GM12892 (cell line): Measurements from ENCODE around the gene MEI1.
"Not testable (repeated sequence)": the region's sequence is repeated elsewhere in the genome, so short reads cannot be mapped to it uniquely, and the experiment has no call there.

Source experiments
- DNase-seq: peaks from one replicate; pipeline ENCODE4 v3.0.0; 2011; ENCODE audit not compliant: insufficient read length
- FAIRE-seq: peaks from 2 replicates; lab custom pipeline; 2011; peaks lifted over from hg19 to GRCh38; lab: Jason Lieb, UNC
- POLR2A ChIP-seq: IDR thresholded peaks from 2 replicates; pipeline ENCODE4 v1.6.1; 2011; ENCODE audit warnings: low read depth, low read length, control low read depth
- POLR2AphosphoS5 ChIP-seq: IDR thresholded peaks from 2 replicates; pipeline ENCODE4 v1.6.1; 2011; ENCODE audit warnings: low read depth, low read length, control low read depth
- TAF1 ChIP-seq: IDR thresholded peaks from 2 replicates; pipeline ENCODE4 v1.6.1; 2011; ENCODE audit warnings: low read depth, mild to moderate bottlenecking, control low read depth, low read length, borderline replicate concordance

The MEI1 gene

GRCh38 chr22:41664490-41664889 lies 34.8 kb upstream of the MEI1 start:
- FAIRE-seq (no peak), DNase-seq (no peak)
- no peak for TF ChIP-seq POLR2A
- TF ChIP-seq TAF1: no peak
- 0 out of 2 replicates have a peak, but pooled peaks have one; percentile 48 for TF ChIP-seq POLR2AphosphoS5

GRCh38 chr22:41664951-41665350 lies 34.4 kb upstream of the MEI1 start:
- FAIRE-seq (no peak), DNase-seq (no peak)
- TF ChIP-seq POLR2A (no peak), TAF1 (no peak), POLR2AphosphoS5 (no peak)

GRCh38 chr22:41668971-41669911 lies 30.1 kb upstream of the MEI1 start:
- FAIRE-seq: no peak
- TF ChIP-seq POLR2AphosphoS5: no peak
- no peak for TF ChIP-seq POLR2A
- TF ChIP-seq TAF1: no peak
- no peak for DNase-seq

- DNase-seq, FAIRE-seq: not testable (repeated sequence)
Measured at GRCh38 chr22:41672096-41672495, 27.2 kb upstream of the MEI1 start.

- FAIRE-seq (no peak), DNase-seq (no peak)
- TF ChIP-seq POLR2AphosphoS5 (no peak), TAF1 (no peak), POLR2A (no peak)
Measured at GRCh38 chr22:41672780-41673509, 26.4 kb upstream of the MEI1 start.

GRCh38 chr22:41674846-41675340 lies 24.4 kb upstream of the MEI1 start:
- TF ChIP-seq POLR2AphosphoS5 (no peak), POLR2A (no peak), TAF1 (no peak)
- DNase-seq: no peak

GRCh38 chr22:41676134-41676533 lies 23.2 kb upstream of the MEI1 start:
- FAIRE-seq (no peak), DNase-seq (no peak)
- TF ChIP-seq TAF1: no peak
- no peak for TF ChIP-seq POLR2A
- no peak for TF ChIP-seq POLR2AphosphoS5

More at GRCh38 chr22:41674846-41675340, 24.4 kb upstream of the MEI1 start:
- FAIRE-seq: no peak

GRCh38 chr22:41681616-41682015 lies 17.7 kb upstream of the MEI1 start:
- DNase-seq (no peak), FAIRE-seq (no peak)
- TF ChIP-seq POLR2AphosphoS5 (no peak), TAF1 (no peak), POLR2A (no peak)

- peak; percentile 72 for TF ChIP-seq POLR2A
- TF ChIP-seq TAF1: no peak
- peak; percentile 64 for TF ChIP-seq POLR2AphosphoS5
- DNase-seq (peak; percentile 67), FAIRE-seq (peak; percentile 92)
Measured at GRCh38 chr22:41682033-41682807, 17.1 kb upstream of the MEI1 start.

- DNase-seq (no peak), FAIRE-seq (peak; percentile 36)
- TF ChIP-seq POLR2AphosphoS5: no peak
- no peak for TF ChIP-seq POLR2A
- no peak for TF ChIP-seq TAF1
Measured at GRCh38 chr22:41683052-41683451, 16.3 kb upstream of the MEI1 start.

GRCh38 chr22:41683616-41684015 lies 15.7 kb upstream of the MEI1 start:
- FAIRE-seq: no peak
- DNase-seq: no peak
- TF ChIP-seq POLR2AphosphoS5 (no peak), TAF1 (no peak), POLR2A (no peak)
